Thyroid gland (tissue), 4 donors: Measurements from ENCODE around the gene ACADVL. TPM values are rescaled to one million over a fixed set of nuclear protein-coding genes. Genes with fewer than 3 reads are reported as not detected.

Source experiments
- DNase-seq, 2 donors: peaks; one replicate each; pipeline ENCODE4 v3.0.0-alpha.2; 2019
- H3K27ac ChIP-seq, 3 donors: fragments of 200-600 bp; sonication (generic); 1 replicate in 2 of 3; 2 replicates in 1 of 3; pipeline ENCODE4 v1.5.1; 2016 to 2019; ENCODE audit warnings: mild to moderate bottlenecking in 1 of 3, moderate library complexity in 1 of 3
- H3K27me3 ChIP-seq: fragments of 200-600 bp; sonication (generic); one replicate; pipeline ENCODE4 v1.5.1; 2019
- H3K36me3 ChIP-seq, 2 donors: fragments of 200-600 bp; sonication (generic); one replicate each; pipeline ENCODE4 v1.5.1; 2016 to 2019
- H3K4me1 ChIP-seq, 2 donors: fragments of 200-600 bp; sonication (generic); one replicate each; pipeline ENCODE4 v1.5.1; 2017 to 2019
- H3K4me3 ChIP-seq, 3 donors: fragments of 200-600 bp; sonication (generic); replicated peaks in 1 of 3; 1 replicate in 2 of 3; 2 replicates in 1 of 3; pipeline ENCODE4 v1.5.1; 2016; ENCODE audit warnings: mild to moderate bottlenecking in 1 of 3
- H3K9me3 ChIP-seq: fragments of 200-600 bp; sonication (generic); one replicate; pipeline ENCODE4 v1.5.1; 2017
- CTCF ChIP-seq, 6 experiments: fragments of 200-600 bp in 3 of 6; fragments of 450-650 bp in 3 of 6; sonication (generic) in 3 of 6; IDR thresholded peaks; one replicate each; pipeline ENCODE4 v1.5.1; 2016 to 2019; ENCODE audit warnings: antibody characterized with exemption in 6 of 6, mild to moderate bottlenecking in 2 of 6, inconsistent platforms in 1 of 6, moderate library complexity in 1 of 6
- POLR2A ChIP-seq, 2 donors: fragments of 450-650 bp; IDR thresholded peaks; one replicate each; pipeline ENCODE4 v1.6.1; 2017; ENCODE audit warnings: antibody characterized with exemption in 2 of 2, mild to moderate bottlenecking in 2 of 2, moderate library complexity in 1 of 2
- WGBS, 2 donors: methylation state at CpG; one replicate each; pipeline ENCODE4 v1.1.5; 2017; 5-methylcytosine and 5-hydroxymethylcytosine counted together
- intact Hi-C: fragments of 100-400 bp; cut with DNase I; formaldehyde crosslinking; loops from one replicate; pipeline ENCODE4 v1.15.1; 2023
- total RNA-seq, 4 donors: library from RNA; depleted of rRNA; stranded (reverse); fragments of >200 nt; gene quantifications; one replicate each; pipeline ENCODE4 v1.2.3, GENCODE V29; 2016

Gene ACADVL
- total RNA-seq, 4 donors from 2014 or later, result 581 to 1,743 (median 795) TPM

GRCh38 chr17:7224110-7224509, 4.4 kb downstream of the ACADVL start:
- Histone ChIP-seq H3K36me3 (peaks cover 65 to 71% of the 10 kb centered on the region in 2 donors), H3K27ac (no peak overlapping the region), H3K4me1 (peaks cover 13 to 24% of the 10 kb centered on the region in 2 donors), H3K9me3 (no peaks in the 10 kb centered on the region), H3K4me3 (no peak overlapping the region), H3K27me3 (no peaks in the 10 kb centered on the region)
- no peak for DNase-seq
- 77 to 83% methylated on average over 3 of the region's 10 CpGs for WGBS, 2 donors
- TF ChIP-seq POLR2A (IDR thresholded peaks at IDR 0.05), result no peak
- TF ChIP-seq CTCF (IDR thresholded peaks at IDR 0.05), result no peak
- intact Hi-C loops, result no loop called here

- Histone ChIP-seq H3K4me3 (no peak overlapping the region), H3K36me3 (peaks cover 71 to 77% of the 10 kb centered on the region in 2 donors), H3K27me3 (no peaks in the 10 kb centered on the region), H3K27ac (no peak overlapping the region), H3K9me3 (no peaks in the 10 kb centered on the region), H3K4me1 (peaks cover 13 to 21% of the 10 kb centered on the region in 2 donors)
- intact Hi-C loops, result no loop called here
- TF ChIP-seq CTCF (IDR thresholded peaks at IDR 0.05) (no peak), POLR2A (IDR thresholded peaks at IDR 0.05) (no peak)
- DNase-seq, result no peak
- 83 to 85% methylated on average over 1 to 9 of the region's 15 CpGs for WGBS, 2 donors
Measured at GRCh38 chr17:7224661-7225111, 4.9 kb downstream of the ACADVL start.

- peaks cover 71 to 86% of the 10 kb centered on the region in 2 donors for H3K36me3 ChIP-seq
- 87 to 92% methylated on average over 15 to 17 of the region's 21 CpGs for WGBS, 2 donors
- H3K4me3 ChIP-seq, result no peak overlapping the region
- TF ChIP-seq CTCF (IDR thresholded peaks at IDR 0.05), result no peak
- TF ChIP-seq POLR2A (IDR thresholded peaks at IDR 0.05), result no peak
- no peaks in the 10 kb centered on the region for H3K27me3 ChIP-seq
- no peak for DNase-seq
- intact Hi-C loops, result no loop called here
- no peak overlapping the region for H3K27ac ChIP-seq
- no peaks in the 10 kb centered on the region for H3K9me3 ChIP-seq
- H3K4me1 ChIP-seq, result peaks cover 9 to 15% of the 10 kb centered on the region in 2 donors
Measured at GRCh38 chr17:7225711-7226331, 6.1 kb downstream of the ACADVL start.

- DNase-seq, result no peak
- H3K4me1 ChIP-seq, result peaks cover 4 to 8% of the 10 kb centered on the region in 2 donors
- WGBS, 2 donors, result 93 to 95% methylated on average over 23 to 30 of the region's 31 CpGs
- no peaks in the 10 kb centered on the region for H3K9me3 ChIP-seq
- no peak for TF ChIP-seq CTCF (IDR thresholded peaks at IDR 0.05)
- TF ChIP-seq POLR2A (IDR thresholded peaks at IDR 0.05), result no peak
- peaks cover 67 to 75% of the 10 kb centered on the region in 2 donors for H3K36me3 ChIP-seq
- H3K27me3 ChIP-seq, result no peaks in the 10 kb centered on the region
- intact Hi-C loops, result no loop called here
- H3K4me3 ChIP-seq, result no peak overlapping the region
- no peak overlapping the region for H3K27ac ChIP-seq
Measured at GRCh38 chr17:7226721-7227710, 7.3 kb downstream of the ACADVL start.
